ENCODE measurements around the gene SCNN1A.
A peak's percentile ranks its signal among the peaks of the same experiment; 100 is the strongest.
"Not testable (repeated sequence)": the region's sequence is repeated elsewhere in the genome, so short reads cannot be mapped to it uniquely, and the experiment has no call there.

SCNN1A gene

DNA sequence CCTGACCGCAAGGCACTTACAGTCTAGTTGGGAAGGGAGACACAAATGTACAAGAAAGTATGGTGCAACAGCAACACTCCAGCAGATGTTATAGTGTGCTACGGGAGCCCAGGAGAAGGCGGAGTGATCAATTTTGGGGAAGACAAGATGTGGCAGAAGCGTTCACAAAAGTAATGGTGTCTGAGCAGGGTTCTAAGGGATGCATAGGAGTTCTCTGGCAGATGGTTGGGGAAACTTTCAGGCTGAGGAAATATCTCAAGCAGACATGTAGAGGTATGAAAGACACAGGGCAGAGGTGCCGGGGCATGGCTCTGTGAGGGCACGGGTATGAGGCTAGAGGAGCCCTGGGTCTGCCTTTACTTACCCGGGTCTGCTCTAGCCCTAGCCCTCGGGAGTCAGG, 28.4 kb downstream of the SCNN1A start:
- DNase-seq (ENCODE audit: low read depth), result no peak
- TF ChIP-seq, protein P1, sequence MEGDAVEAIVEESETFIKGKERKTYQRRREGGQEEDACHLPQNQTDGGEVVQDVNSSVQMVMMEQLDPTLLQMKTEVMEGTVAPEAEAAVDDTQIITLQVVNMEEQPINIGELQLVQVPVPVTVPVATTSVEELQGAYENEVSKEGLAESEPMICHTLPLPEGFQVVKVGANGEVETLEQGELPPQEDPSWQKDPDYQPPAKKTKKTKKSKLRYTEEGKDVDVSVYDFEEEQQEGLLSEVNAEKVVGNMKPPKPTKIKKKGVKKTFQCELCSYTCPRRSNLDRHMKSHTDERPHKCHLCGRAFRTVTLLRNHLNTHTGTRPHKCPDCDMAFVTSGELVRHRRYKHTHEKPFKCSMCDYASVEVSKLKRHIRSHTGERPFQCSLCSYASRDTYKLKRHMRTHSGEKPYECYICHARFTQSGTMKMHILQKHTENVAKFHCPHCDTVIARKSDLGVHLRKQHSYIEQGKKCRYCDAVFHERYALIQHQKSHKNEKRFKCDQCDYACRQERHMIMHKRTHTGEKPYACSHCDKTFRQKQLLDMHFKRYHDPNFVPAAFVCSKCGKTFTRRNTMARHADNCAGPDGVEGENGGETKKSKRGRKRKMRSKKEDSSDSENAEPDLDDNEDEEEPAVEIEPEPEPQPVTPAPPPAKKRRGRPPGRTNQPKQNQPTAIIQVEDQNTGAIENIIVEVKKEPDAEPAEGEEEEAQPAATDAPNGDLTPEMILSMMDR (conservative IDR thresholded peaks at IDR 0.05; ENCODE audit: control insufficient read depth, insufficient read depth, low read depth, low read length), result no peak
- H3K4me3 ChIP-seq (ENCODE audit: control insufficient read depth, low read depth, low read length), result no peak overlapping the region

DNA sequence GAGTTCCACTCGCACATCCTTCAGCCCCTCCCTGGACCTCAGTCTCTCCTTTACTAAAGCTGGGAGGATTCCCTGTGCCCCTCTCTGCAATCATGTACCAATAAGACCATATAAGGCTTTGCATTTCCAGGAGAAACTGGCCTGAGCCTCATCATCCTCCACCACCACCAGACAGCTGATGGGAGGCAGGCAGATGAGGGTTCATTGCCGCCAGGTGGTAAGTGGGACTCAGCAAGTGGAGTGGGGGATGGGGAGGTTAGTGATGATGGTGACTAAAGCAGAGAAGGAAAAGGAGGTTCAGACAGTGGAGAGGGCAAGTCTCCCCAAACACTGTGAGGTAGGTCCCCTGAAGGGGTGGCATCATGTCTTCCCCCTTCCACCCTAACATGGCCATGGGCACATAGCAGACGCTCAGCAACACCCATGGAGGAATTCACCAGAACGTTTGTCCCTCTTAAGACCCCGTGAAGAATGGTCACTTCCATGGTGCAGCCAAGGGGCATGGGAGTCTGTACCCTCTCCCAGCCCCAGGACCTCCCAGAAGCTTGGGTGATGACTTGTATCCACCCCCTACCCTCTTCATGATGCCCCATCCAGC, 29.0 kb downstream of the SCNN1A start:
- no peak for DNase-seq (ENCODE audit: low read depth)
- H3K4me3 ChIP-seq (ENCODE audit: control insufficient read depth, low read depth, low read length), result no peak overlapping the region
- TF ChIP-seq, protein P1 (conservative IDR thresholded peaks at IDR 0.05; ENCODE audit: control insufficient read depth, insufficient read depth, low read depth, low read length), result no peak

DNA sequence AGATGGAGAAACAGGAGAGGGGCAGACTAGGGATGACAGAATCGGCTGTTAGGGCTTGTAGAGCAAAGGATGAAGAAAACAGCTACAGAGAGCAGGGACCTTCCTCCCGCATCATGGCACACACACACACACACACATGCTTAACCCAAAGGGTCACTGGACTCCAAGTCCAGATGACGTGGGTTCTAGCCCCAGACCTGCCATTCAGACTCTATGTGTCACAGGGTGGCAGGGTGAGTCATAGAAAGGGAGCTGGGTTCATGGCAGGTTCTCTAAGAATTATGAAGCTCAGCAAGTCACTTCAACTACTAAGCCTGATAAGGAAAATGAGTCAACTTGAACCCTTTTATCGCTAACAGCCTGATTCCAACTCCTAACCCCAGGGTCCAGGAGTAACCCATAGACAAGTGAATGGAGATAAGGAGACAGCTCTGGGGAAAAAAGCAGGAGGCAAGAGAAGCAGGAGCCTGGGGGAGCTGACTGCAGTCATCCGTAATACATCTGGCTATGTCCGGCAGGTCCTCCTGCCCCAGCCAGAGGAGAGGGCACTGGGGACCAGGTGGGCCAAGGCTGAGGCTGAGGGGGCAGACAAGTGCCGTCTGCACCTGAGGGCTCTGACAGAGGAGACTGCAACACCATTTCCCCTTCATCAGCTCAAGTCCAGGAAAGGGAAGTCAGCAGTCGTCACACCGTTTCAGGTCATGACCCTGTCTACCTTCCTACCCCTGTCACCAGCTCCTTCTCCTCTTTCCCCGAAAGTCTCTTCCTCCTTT, 29.9 kb downstream of the SCNN1A start:
- TF ChIP-seq, protein P1 (conservative IDR thresholded peaks at IDR 0.05; ENCODE audit: control insufficient read depth, insufficient read depth, low read depth, low read length), result no peak
- peak; percentile 99 for DNase-seq (ENCODE audit: low read depth)
- no peak overlapping the region for H3K4me3 ChIP-seq (ENCODE audit: control insufficient read depth, low read depth, low read length)

- not testable (repeated sequence) for DNase-seq (ENCODE audit: low read depth); H3K4me3 ChIP-seq (ENCODE audit: control insufficient read depth, low read depth, low read length)
Observed at GRCh38 chr12:6344101-6344660, 31.2 kb downstream of the SCNN1A start.

GRCh38 chr12:6343518-6343917, 31.8 kb downstream of the SCNN1A start:
- DNase-seq (ENCODE audit: low read depth), result no peak
- no peak overlapping the region for H3K4me3 ChIP-seq (ENCODE audit: control insufficient read depth, low read depth, low read length)
- TF ChIP-seq, protein P1 (conservative IDR thresholded peaks at IDR 0.05; ENCODE audit: control insufficient read depth, insufficient read depth, low read depth, low read length), result no peak

- H3K4me3 ChIP-seq (ENCODE audit: control insufficient read depth, low read depth, low read length), result peak overlapping the region; percentile 98
- no peak for DNase-seq (ENCODE audit: low read depth)
- TF ChIP-seq, protein P1 (conservative IDR thresholded peaks at IDR 0.05; ENCODE audit: control insufficient read depth, insufficient read depth, low read depth, low read length), result no peak
Observed at GRCh38 chr12:6342140-6342889, 33.0 kb downstream of the SCNN1A start.
